Measurements from ENCODE around the gene SLC26A5. TPM values are rescaled to one million over a fixed set of nuclear protein-coding genes. Genes with fewer than 3 reads are reported as not detected.

SLC26A5 gene
- total RNA-seq, 4 donors from 2014 or later = 0.19 TPM; not detected in 3

DNA sequence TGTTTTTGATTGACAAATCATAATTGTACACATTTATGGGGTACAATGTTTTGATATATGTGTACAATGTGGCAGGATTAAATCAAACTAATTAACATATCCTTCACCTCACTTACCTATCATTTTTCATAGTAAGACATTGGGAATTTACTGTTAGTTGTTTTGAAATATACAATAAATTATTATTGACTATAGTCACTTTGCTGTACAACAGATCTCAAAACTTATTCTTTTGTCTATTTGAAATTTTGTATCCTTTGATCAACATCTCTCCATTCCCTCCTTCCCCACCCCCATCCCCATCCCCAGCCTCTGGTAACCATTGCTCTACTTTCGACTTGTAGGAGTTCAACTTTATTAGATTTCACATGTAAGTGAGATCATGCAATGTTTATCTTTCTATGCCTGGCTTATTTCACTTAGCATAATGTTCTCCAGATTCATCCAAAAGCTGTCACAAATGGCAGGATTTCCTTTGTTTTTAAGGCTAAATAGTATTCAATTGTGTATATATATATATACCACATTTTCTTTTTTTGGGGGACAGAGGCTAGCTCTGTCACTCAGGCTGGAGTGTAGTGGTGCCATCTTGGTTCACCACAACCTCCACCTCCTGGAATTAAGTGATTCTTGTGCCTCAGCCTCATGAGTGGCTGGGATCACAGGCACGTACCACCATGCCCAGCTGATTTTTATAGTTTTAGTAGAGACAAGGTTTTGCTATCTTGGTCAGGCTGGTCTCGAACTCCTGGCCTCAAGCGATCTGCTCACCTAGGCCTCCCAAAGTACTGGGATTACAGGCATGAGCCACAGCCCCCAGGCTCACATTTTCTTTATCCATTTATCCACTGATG lies 23.3 kb upstream of the SLC26A5 start:
- Histone ChIP-seq H3K27ac (no peak overlapping the region), H3K27me3 (peaks cover 0 to 4% (median 0%) of the 10 kb centered on the region in 4 donors), H3K36me3 (no peaks in the 10 kb centered on the region), H3K4me1 (no peaks in the 10 kb centered on the region), H3K4me3 (no peak overlapping the region), H3K9me3 (no peaks in the 10 kb centered on the region)
- 60 to 84% methylated on average over 4 of the region's 4 CpGs for WGBS, 2 donors
- TF ChIP-seq CTCF (IDR thresholded peaks at IDR 0.05) (no peak), POLR2A (IDR thresholded peaks at IDR 0.05) (no peak)
- intact Hi-C loops (cut with DNase I) = no loop called here
- no peak for DNase-seq

DNA sequence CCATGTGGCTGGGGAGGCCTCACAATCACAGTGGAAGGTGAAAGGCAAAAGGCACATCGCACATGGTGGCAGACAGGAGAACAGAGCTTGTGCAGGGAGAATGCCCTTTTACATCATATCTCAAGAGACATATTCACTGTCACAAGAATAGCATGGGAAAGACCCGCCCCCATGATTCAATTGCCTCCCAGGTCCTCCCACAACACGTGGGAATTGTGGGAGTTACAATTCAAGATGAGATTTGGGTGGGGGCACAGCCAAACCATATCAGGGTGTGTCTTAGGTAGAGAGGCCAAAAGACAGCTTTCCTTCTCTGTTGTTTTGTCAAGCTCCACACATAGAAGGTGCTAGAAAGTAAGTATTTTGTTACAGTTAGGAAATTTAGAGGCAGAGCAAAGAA lies 20.8 kb upstream of the SLC26A5 start:
- no peak overlapping the region for H3K4me3 ChIP-seq
- no peaks in the 10 kb centered on the region for H3K4me1 ChIP-seq
- H3K9me3 ChIP-seq = no peaks in the 10 kb centered on the region
- H3K27ac ChIP-seq = no peak overlapping the region
- peaks cover 0 to 10% (median 0%) of the 10 kb centered on the region in 4 donors for H3K27me3 ChIP-seq
- TF ChIP-seq CTCF (IDR thresholded peaks at IDR 0.05) (no peak), POLR2A (IDR thresholded peaks at IDR 0.05) (no peak)
- intact Hi-C loops (cut with DNase I) = no loop called here
- no peak for DNase-seq
- H3K36me3 ChIP-seq = no peaks in the 10 kb centered on the region
- WGBS, 2 donors = 40 to 48% methylated on average over 3 of the region's 3 CpGs

DNA sequence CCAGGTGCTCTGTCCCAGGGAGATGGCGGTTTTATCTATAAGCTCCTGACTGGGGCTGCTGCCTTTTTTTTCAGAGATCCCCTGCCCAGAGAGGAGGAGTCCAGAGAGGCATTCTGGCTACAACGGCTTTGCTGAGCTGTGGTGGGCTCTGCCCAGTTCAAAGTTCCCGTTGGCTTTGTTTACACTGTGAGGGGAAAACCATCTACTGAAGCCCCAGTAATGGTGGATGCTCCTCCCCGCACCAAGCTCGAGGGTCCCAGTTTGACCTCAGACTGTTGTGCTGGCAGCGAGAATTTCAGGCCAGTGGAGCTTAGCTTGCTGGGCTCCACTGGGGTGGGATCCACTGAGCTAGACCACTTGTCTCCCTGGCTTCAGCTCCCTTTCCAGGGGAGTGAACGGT lies 16.4 kb upstream of the SLC26A5 start:
- Histone ChIP-seq H3K27ac (no peak overlapping the region), H3K36me3 (no peaks in the 10 kb centered on the region), H3K4me1 (no peaks in the 10 kb centered on the region), H3K4me3 (no peak overlapping the region), H3K9me3 (no peaks in the 10 kb centered on the region), H3K27me3 (peaks cover 0 to 10% (median 0%) of the 10 kb centered on the region in 4 donors)
- TF ChIP-seq CTCF (IDR thresholded peaks at IDR 0.05) (no peak), POLR2A (IDR thresholded peaks at IDR 0.05) (no peak)
- no peak for DNase-seq
- intact Hi-C loops (cut with DNase I) = no loop called here
- WGBS, 2 donors = 50 to 79% methylated on average over 1 to 6 of the region's 7 CpGs

DNA sequence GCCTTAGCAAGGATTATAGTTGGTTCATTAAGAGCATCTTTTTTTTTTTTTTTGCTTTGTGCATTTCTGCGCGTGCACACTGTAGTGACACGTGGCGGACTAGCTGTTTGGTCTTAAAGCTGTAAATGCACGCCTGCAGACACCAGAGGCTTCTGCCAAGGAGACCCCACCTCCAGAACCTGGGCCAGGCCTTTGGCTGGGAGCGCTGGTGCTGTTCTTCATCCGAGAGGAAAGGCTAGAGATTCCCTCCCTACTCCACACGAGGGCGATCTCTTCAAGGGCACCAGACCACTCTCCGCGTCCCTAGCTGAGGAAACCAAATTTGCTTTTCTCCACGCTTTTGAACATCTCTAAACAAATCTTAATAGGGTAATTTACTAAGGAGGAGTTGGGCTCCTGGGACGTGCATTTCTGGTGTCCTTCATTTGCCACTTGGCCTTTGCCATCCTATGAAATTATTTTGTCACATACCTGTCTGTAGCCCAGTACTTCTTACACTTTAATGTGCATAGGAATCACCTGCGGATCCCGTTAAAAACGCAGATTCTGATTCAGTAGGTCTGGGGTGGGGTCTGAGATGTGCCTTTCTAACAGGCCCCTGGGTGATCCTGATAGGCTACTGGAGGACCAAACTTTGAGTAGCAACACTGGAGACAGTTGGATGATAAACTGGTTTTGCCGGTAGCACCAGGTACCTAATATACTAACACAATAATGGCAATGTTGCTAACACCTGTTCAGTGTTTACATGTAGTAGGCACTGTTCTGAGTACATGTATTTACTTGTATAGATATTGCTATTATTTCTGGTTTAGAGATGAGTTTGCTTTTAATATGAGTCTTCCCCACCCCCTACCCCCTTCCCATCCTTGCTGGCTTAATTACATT lies 1.3 kb upstream of the SLC26A5 start:
- Histone ChIP-seq H3K36me3 (no peaks in the 10 kb centered on the region), H3K9me3 (no peaks in the 10 kb centered on the region), H3K4me3 (no peak overlapping the region), H3K4me1 (peaks cover 6 to 30% (median 14%) of the 10 kb centered on the region in 3 donors), H3K27ac (no peak overlapping the region), H3K27me3 (peaks cover 0 to 56% (median 8%) of the 10 kb centered on the region in 4 donors)
- no peak for TF ChIP-seq POLR2A (IDR thresholded peaks at IDR 0.05)
- peak; percentile 6 to 48 (median 22) for TF ChIP-seq CTCF (IDR thresholded peaks at IDR 0.05)
- DNase-seq = no peak
- intact Hi-C loops (cut with DNase I) = no loop called here
- 13% methylated on average over 14 to 17 of the region's 17 CpGs for WGBS, 2 donors

Data from esophagus squamous epithelium (tissue), 5 donors.